T-helper 1 cell (primary cell): Measurements from ENCODE around the gene PRUNE1.

Experiments used
- DNase-seq, 5 donors: peaks; one replicate each; pipeline ENCODE4 v3.0.0-alpha.2; 2012 to 2020

PRUNE1 gene

DNA sequence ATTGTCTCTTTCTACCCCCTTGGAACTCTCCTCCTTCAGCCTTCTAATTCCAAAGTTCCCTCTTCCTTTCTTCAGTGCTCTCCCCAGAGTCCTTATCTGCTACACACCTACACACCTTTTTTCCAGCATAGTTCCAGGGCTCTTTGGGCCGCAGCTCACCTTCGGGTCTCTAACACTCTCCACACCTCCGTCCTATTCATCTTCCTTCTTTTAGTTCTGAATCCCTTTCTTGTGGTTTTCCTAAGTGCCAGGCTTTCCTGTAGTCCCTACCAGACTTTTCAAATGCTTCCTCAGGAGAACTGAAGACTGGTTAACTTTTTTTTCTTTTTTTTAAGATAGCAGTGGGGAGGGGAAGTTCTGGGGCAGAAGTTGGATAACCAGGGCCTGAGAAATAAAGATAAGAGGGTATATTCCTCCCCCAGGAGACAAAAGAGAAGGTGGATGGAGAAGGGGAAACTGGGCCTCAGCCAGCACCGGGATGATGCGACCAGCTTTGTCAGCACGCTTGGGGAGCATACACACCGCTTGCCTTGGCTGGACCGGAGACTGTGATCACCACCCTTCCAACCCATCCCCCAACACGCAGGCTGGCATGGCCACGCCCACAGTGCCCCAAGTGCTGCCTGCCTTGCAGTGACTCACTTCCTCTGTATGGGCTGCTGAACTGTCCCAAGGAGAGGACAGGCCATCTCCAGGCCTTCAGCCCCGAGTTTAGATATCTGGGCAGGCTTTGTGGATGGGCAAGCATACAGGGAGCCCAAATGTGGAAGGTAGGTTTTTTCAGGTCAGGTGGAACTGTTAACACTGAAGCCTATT lies 31.2 kb upstream of the PRUNE1 start:
- peak; percentile 53 to 90 (median 55) for DNase-seq

DNA sequence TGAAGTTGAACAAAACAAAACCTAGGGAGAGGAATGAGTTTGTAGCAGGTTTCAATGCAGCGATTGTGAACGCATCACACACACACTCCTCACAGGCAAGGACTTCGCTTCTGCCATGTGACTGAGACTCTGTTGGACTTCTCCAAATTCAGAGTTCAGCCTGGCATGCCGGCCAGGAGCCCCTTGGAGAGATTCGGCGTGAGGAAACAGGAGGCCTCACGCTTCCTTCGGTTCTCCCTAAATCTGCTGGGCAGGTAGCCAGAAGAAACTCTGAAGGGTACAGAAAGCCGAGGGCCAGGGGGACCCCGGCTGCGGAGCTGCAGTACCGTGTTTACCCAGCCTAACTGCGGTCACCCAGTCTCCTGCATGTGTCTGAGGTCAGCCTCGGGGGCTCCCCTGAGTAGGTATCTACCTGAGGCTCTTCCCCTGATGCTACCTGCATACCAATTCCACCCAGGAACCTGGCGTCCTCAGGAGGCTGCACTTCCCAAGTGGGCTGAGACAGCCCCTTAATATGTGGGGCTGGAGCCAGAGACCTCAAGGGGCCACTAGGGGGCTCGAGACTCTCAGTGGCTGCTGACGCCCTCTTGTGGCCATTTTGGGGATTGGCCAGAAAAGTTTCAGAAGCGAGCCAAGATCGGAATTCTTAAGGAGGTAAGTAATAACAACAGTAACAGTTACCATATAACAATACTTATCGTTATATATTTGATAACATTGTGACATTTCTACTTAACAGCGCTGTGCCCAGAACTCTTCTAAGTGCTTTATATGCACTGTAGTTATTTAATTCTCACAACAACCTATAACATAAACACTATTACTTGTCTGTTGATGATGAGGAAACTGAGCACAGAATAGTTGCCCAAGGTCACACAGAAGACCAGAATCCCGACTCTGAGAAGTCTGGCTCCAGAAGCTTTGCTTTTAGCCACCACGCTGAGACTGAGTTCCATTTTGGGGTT lies 28.9 kb upstream of the PRUNE1 start:
- DNase-seq: peak; percentile 70 to 88 (median 83)

DNA sequence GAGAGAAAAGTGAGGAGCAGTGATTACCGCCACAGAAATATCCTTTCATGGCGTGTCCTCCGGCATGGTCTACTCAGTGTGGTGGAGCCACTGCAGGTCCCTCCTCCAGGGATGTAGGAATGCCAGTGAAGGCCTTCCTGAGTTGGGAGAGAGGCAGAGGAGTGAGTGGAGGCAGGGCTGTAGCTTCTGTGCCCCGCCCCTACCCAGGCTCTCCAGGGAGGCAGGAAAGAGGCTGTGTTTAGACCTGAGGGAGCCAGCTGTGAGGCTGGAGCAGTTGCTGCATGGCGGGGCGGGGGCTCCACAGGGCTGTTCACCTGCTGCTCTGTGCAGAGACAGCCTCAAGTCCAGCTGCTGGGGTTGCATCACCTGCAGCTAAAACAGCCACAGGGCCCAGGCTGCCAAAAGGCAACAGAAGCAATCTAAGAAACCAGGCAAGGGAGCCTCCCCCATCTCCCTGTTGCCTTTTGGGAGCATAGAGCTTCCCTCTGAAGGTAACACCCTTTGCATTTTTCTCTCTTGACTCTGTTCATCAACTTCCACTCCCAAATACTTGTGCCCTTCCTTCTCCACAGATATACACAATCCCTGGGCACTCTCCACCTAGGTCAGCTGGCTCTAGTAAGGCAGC lies 27.0 kb upstream of the PRUNE1 start:
- no peak for DNase-seq

DNA sequence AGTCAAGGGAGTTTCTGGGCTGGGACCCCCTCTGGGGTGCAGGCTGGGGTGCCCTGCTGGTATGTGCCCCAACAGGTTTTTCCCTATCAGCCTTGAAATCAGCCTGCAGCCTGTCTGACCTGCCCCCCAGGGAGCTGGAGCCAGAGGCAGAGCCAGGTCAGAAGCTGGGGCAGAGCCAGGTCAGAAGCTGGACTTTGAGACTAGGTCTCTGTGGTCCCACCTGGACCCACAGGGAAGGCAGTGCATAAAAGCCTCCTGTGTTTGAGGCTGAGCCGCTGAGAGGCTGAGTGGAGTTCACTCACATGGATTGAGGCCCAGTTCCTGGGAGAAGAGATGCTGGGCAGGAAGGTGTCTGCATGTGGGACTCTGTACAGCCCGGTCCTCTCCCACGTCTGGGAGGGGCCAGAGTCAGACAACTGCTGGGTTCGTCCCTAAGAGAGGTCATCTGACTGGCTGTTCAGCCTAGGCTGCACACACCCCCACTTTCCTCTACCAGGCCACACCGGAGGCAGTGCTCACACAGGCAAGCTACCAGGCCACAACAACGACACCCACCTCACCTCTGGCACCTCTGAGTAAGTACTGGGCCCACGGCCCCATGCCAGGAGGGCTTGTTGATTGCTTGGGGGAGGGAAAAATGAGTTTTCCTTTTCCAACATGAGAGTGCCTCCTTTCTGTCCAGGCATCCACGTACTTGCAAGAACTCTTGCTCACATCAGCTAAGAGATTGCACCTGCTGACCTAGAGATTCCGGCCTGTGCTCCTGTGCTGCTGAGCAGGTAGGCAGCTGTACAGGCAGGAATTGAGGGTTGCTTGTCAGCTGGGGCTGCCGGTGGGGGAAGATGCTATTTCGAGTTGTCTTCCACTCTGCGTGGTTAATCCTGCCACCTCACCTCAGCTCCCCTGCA lies 26.2 kb upstream of the PRUNE1 start, which contains the start of gene ANXA9:
ANXA9 (plus strand) TSS at position 488 of the 908 bp plus-strand sequence. CDS start 814 bp downstream, outside the sequence.
- DNase-seq: no peak

DNA sequence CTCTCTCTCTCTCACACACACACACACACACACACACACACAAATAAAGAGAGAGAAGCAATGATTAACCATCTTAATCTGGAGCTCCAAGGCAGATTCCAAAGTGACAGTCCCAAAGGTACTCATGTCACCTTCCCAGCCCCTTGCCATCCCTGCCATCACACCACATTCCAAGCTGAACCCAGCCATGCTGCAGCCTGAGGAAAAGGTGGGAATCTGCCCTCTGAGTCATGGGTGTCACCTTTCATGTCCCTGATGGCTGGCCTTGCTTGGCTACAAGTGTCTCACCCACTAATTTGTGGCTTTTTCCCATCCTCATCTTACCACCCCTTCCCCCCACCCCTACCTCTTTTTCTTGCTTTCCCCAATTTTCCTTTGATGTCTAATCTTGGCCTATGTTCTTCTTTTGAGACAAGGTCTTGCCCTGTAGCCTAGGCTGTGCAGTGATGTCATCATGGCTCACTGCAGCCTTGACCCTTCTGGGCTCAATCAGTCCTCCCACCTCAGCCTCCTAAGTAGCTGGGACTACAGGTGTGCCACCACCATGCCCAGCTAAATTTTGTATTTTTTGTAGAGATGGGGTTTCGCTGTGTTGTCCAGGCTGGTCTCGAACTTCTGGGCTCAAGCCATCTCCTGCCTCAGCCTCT lies 22.9 kb upstream of the PRUNE1 start:
- DNase-seq: no peak

DNA sequence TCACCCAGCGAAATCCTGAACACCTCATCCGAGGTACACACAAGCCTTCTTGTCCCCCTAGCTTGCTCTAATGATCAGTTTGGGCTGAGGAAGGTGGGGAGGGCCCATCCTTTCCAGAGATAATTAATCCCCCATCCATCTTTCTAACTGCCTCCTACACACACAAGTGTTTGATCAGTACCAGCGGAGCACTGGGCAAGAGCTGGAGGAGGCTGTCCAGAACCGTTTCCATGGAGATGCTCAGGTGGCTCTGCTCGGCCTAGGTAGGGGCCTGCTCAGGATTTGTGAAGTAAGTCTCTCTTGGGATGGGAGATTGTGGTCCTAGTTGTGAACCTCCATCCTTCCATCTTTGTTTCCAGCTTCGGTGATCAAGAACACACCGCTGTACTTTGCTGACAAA lies 20.3 kb upstream of the PRUNE1 start:
- DNase-seq: no peak

DNA sequence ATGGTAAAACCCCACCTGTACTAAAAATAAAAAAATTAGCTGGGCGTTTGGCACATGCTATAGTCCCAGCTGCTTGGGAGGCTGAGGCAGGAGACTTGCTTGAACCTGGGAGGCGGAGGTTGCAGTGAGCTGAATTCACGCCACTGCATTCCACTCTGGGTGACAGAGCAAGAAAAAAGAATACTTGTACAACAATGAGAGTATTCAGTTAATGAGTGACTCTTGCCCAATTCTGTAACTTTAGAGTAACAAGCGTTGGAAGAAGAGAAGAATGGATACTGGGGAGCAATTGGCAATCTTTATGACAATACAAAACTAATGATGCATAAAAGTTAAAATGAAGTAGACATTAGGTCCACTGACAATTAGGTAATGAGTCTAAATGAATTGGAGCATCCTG lies 15.6 kb upstream of the PRUNE1 start:
- DNase-seq: no peak

DNA sequence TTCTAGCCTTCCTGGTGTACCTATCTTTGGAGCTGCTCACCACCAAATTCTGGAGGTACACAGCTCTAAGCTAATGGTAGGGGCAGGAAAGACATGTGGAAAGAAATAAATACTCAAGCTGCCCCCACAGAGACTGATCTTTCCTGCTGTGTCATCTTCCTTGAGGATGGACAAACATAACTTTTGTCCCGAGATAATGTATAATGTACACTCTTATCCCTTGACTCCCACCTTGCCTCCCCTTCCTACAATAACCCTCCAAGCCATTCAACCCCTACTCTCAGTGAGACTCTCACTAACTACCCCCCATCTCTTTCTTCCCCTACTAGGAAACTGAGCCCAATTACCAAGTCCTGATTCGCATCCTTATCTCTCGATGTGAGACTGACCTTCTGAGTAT lies 14.0 kb upstream of the PRUNE1 start:
- DNase-seq: no peak

DNA sequence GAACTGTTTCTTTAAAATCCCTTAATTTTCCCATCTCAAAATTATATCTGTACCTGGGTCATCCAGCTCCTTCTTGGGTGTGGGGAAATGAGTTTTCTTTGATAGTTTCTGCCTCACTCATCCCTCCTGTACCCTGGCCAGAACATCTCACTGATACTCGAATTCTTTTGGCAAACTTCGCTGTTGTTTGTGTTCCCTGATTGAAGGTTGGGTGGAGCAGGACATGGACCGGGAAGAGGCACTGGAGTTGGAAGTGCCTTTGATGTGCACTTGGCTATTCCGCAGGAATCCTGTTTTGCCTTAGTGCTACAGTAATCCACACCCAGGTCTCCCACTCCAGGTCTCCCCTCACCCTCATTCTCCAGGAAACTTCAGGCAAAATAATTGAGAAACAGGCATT lies 12.8 kb upstream of the PRUNE1 start:
- DNase-seq: no peak

DNA sequence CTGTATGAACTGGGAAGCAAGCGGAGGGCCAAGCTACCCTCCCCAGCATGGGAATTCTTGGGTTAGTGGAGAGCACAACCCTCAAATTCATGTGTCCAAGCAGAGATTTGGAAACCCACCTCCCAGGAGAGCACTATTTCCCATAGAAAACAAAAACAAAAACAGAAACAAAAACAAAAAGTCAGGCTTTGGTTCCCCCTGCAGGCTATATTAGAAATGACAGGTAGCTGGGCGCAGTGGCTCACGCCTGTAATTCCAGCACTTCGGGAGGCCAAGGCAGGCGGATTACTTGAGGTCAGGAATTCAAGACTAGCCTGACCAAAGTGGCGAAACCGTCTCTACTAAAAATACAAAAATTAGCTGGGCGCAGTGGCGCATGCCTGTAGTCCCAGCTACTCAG lies 12.4 kb upstream of the PRUNE1 start:
- DNase-seq: peak in 1 of 5 donors; percentile 35

DNA sequence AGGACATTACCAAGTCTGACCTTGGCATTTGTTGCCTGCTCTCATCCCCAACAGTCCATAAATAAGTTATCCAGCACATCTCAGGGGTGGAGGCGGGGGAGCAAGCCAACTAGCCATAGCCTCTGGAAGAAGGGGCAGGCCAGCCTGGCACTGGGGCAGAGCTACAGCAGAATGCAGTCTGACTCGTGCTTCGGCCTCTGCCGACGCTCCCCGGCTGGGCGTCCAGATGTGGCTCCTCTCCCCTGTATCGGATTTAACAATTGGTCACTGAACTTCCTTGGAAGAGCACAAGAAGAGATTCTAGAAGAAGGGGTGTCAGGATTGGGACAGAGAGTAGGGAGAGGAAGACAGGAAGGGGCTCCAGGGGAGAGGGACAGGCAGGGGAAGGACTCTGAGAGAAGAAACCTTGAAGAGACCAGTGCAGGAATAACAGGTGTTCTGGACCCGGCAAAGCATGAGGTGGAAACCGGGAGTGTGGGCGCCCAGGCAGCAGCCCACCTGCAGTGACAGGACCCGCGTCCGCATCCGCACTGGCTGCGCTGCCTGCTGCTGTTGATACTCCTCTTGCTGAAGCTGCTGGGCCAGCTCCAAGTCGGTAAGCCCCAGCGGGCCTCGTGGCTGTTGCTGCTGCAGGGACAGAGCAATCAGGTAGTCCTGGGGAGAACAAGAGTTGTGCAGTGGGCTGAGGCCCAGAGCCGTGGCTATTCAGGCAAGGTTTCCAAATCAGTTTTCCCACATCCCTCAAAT lies 10.9 kb upstream of the PRUNE1 start:
- DNase-seq: no peak

DNA sequence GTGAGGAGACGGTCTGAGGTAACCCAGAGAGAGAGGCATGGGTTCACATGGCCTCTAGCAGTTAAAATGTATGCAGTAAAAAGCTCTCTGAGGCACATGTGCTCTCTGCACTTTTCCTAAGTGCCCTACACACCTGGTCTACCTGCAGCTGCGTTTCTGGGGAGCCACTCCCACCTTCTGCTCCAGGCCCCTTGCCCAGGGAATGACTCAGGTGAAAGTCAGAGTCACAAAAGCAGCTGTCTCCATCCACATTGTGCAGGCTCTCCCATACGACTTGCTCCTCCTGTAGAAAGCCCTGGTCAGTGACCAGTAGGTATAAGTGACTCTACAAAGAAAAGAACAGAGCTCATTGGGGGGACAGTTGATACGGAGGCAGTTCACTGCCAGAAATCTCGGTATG lies 10.3 kb upstream of the PRUNE1 start:
- DNase-seq: no peak

DNA sequence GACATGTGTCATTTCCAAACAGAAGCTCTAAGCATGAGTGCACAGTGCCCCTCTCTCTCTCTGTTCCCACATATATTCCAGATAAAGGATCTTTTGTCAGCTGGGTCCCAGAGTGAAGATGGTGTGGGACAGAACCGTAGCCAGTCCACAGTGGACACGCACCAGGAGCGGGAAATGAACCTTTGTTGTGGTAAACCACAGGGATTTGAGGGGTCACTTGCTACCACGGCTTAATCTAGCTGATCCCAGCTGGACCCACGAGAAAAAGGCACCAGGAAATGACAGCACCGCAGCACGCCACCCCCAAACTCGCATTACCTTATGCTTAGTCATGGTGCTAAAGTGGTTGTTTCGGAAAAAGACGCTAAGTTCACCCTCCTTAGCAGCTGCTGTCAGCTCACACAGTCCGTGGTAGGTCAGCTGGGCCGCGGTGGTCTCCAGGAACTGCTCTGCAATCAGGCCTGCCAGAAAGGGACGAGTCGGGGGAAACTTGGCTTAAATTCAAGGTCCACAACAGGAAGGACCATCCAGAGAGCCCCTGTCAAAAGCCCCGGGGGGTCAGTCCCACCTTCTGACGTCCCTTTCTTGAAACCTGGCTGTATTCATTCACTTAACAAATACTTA lies 9.1 kb upstream of the PRUNE1 start:
- no peak for DNase-seq

DNA sequence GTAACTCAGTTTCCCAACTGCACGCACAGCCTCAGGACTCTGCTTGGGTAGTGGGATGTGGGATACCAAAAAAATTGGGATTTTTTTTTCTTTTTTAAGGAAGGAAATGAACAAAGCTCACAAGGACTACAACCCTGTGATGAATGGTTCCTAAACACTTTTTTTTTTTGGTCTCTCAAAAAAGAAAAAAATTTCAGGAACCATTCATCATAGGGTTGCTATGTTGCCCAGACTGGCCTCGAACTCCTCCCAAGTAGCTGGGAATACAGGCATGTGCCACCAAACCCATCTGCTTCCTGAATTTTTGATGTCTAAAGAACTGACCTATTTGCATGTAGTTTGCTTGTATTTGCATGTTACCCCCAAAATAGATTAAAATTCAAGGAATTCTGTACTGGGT lies 8.3 kb upstream of the PRUNE1 start:
- no peak for DNase-seq

DNA sequence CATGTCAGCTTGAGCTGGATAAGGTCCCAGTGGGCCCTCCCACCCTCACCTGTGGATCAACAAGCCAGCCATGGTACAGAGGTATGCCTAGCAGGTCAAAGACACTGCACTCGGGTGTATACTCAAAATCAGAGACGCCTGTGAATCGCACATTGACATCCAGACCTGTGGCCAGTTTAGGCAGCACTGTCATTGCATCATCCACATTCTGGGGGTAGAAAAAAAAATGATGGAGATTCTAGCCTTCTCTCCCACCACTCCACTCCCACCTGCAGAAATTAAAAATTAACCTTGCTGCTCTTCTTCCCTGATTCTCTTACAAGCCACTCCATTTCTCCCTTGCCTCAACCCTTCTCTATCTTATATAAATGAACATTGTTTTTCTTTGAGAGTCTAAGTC lies 7.8 kb upstream of the PRUNE1 start:
- no peak for DNase-seq

DNA sequence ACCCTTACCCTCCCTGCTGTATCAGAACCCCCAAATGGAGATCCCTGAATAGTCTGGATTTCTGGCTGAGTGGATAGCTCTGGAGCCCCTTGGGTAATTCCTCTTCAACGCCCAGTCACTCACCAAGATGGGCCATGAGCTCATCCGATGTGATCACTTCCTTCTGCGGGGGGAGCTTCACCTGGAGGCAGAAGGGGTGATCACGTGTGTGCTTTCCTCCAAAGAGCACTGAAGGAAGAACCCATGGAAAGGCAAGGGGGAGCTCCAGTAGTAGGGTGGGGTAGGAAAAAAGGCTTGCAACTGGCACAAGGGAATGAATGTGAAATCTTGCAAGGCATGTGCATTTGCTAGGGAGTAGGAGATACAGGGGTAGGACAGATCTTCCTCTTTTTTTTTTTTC lies 6.6 kb upstream of the PRUNE1 start:
- DNase-seq: no peak

DNA sequence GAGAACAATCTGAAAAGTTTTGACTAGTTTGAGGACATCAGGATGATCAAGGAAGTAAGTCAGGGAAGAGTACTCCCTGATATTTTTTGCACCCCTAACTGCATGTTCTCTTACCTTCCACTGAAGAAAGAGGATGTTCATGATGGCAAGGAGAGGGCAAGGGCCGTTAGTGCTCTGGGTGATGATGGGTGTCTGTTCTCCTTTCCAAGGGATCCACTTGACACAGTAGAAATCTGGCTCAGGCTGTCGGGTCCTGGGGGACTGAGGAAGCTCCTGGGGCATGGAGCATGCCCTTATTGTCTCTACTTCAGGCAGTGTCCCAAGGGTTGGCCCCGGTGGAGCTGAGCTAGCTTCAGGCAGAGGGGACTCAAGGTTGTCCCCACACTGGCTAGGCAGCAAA lies 6.2 kb upstream of the PRUNE1 start:
- DNase-seq: no peak

DNA sequence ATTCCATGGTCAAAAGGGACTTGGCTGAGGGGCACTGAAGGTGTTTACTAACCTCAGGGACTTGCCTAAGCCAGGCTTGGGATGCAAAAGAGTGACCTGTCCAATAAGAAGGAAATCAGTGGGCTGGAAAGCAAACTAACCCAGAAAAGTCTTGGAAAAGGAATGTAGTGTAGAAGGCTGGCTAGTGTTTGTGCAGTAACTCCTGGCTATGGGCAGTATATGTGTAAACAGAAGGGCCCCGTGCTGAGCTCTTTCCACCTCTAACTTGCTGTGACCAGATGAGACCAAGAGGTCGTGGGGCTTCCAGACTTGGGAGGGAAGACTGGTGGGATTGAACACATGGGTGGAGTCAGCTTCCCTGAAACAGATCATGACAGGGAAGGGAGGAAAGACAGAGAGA lies 5.6 kb upstream of the PRUNE1 start:
- DNase-seq: no peak

DNA sequence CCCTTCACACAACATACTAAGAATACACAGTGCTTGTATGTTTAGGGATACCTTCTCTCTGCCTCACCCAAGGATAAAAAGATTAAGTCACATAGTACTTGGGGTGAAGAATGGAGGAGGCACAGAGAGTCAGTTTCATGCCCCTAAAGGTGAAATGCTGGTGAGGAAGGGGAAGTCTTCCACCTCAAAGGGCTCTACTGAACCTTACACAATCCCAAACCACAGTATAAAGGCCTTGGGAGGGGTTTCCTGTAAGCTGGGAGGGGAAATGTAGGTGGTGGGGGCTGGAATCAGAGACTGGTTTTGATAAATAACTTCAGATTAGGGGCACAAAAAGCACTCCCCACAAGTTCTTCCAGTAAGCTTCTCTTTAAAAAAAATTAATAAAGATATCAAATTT lies 5.1 kb upstream of the PRUNE1 start:
- peak in 1 of 5 donors; percentile 23 for DNase-seq

DNA sequence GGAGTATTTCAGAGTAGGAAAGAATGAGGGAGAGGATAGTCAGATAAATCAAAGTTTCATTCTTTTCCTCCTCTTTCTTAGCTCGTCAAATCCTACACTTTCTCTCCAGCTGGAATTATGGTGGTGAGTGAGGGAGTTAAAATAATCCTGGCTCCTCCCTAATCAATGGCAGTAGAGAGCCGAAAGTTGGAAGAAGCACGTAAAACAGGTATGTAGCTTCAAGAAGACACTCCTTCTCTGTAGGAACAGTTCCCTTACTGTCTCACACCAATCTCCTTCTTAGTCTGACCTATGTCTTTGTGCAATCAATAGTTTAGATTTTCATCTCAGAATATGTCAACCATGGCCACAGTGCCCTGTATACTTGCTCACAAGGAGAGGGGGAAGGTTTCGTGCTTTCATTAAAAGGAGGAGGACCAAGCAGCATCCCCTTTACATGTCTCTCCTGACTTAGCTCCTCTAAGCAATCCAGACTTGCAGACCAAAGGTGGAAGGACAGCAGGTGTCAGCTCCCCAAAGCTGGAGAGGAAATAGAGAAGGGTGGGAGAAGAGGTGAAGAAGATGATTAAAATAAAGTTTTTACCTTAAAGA lies 2.4 kb upstream of the PRUNE1 start:
- no peak for DNase-seq
